Measurements from ENCODE around the gene ZNHIT6.

The ZNHIT6 gene

GRCh38 chr1:85659174-85659573 is 49.1 kb downstream of the ZNHIT6 start:
- Histone ChIP-seq H2AFZ (ENCODE audit: low read length) (no peak overlapping the region), H3K9me3 (ENCODE audit: low read length) (no peaks in the 10 kb centered on the region)

GRCh38 chr1:85656948-85657347 is 51.3 kb downstream of the ZNHIT6 start:
- Histone ChIP-seq H3K27ac (ENCODE audit: low read depth, low read length, poor library complexity, severe bottlenecking) (no peak overlapping the region), H3K27me3 (ENCODE audit: insufficient read depth, low read length) (no peaks in the 10 kb centered on the region), H3K4me2 (ENCODE audit: low read length) (no peak overlapping the region), H3K4me3 (ENCODE audit: low read depth, low read length, poor library complexity, severe bottlenecking) (no peak overlapping the region), H3K36me3 (ENCODE audit: insufficient read depth, low read length) (peaks cover 37% of the 10 kb centered on the region), H2AFZ (ENCODE audit: low read length) (no peak overlapping the region), H3K9me3 (ENCODE audit: low read length) (no peaks in the 10 kb centered on the region), H3F3A (ENCODE audit: insufficient read depth, low read length) (no peaks in the 10 kb centered on the region), H3K9me2 (ENCODE audit: low read depth, low read length) (no peaks in the 10 kb centered on the region), H3K4me1 (ENCODE audit: insufficient read depth, low read length, severe bottlenecking) (no peaks in the 10 kb centered on the region), H3K9ac (ENCODE audit: low read length) (no peak overlapping the region), H4K20me1 (ENCODE audit: insufficient read depth, low read length) (no peaks in the 10 kb centered on the region), H3K79me2 (ENCODE audit: insufficient read depth, low read length) (no peaks in the 10 kb centered on the region)
- no peak for TF ChIP-seq EZH2 (IDR thresholded peaks at IDR 0.05; ENCODE audit: borderline replicate concordance, low read length)
- no peak for TF ChIP-seq CTCF (IDR thresholded peaks at IDR 0.05; ENCODE audit: low read length)

More at GRCh38 chr1:85659174-85659573, 49.1 kb downstream of the ZNHIT6 start:
- TF ChIP-seq EZH2 (IDR thresholded peaks at IDR 0.05; ENCODE audit: borderline replicate concordance, low read length), result no peak
- TF ChIP-seq CTCF (IDR thresholded peaks at IDR 0.05; ENCODE audit: low read length), result no peak
- no peak overlapping the region for H3K4me3 ChIP-seq (ENCODE audit: low read depth, low read length, poor library complexity, severe bottlenecking)
- H3K9ac ChIP-seq (ENCODE audit: low read length), result no peak overlapping the region
- H3K36me3 ChIP-seq (ENCODE audit: insufficient read depth, low read length), result peaks cover 22% of the 10 kb centered on the region; the same call in 1 of the 2 replicates
- no peaks in the 10 kb centered on the region for H4K20me1 ChIP-seq (ENCODE audit: insufficient read depth, low read length)
- no peak overlapping the region for H3K4me2 ChIP-seq (ENCODE audit: low read length)
- H3K4me1 ChIP-seq (ENCODE audit: insufficient read depth, low read length, severe bottlenecking), result no peaks in the 10 kb centered on the region
- H3K9me2 ChIP-seq (ENCODE audit: low read depth, low read length), result no peaks in the 10 kb centered on the region
- no peaks in the 10 kb centered on the region for H3K79me2 ChIP-seq (ENCODE audit: insufficient read depth, low read length)
- no peaks in the 10 kb centered on the region for H3K27me3 ChIP-seq (ENCODE audit: insufficient read depth, low read length)
- no peaks in the 10 kb centered on the region for H3F3A ChIP-seq (ENCODE audit: insufficient read depth, low read length)
- no peak overlapping the region for H3K27ac ChIP-seq (ENCODE audit: low read depth, low read length, poor library complexity, severe bottlenecking)

- no peaks in the 10 kb centered on the region for H3K9me3 ChIP-seq (ENCODE audit: low read length)
- no peak overlapping the region for H3K9ac ChIP-seq (ENCODE audit: low read length)
- H3K9me2 ChIP-seq (ENCODE audit: low read depth, low read length), result no peaks in the 10 kb centered on the region
- H3K36me3 ChIP-seq (ENCODE audit: insufficient read depth, low read length), result peaks cover 40% of the 10 kb centered on the region
- H4K20me1 ChIP-seq (ENCODE audit: insufficient read depth, low read length), result no peaks in the 10 kb centered on the region
- H3K4me1 ChIP-seq (ENCODE audit: insufficient read depth, low read length, severe bottlenecking), result no peaks in the 10 kb centered on the region
- H3K79me2 ChIP-seq (ENCODE audit: insufficient read depth, low read length), result no peaks in the 10 kb centered on the region
- no peak for TF ChIP-seq CTCF (IDR thresholded peaks at IDR 0.05; ENCODE audit: low read length)
- no peak for TF ChIP-seq EZH2 (IDR thresholded peaks at IDR 0.05; ENCODE audit: borderline replicate concordance, low read length)
- no peaks in the 10 kb centered on the region for H3K27me3 ChIP-seq (ENCODE audit: insufficient read depth, low read length)
- no peak overlapping the region for H3K4me3 ChIP-seq (ENCODE audit: low read depth, low read length, poor library complexity, severe bottlenecking)
- no peaks in the 10 kb centered on the region for H3F3A ChIP-seq (ENCODE audit: insufficient read depth, low read length)
- H2AFZ ChIP-seq (ENCODE audit: low read length), result no peak overlapping the region
- no peak overlapping the region for H3K27ac ChIP-seq (ENCODE audit: low read depth, low read length, poor library complexity, severe bottlenecking)
- H3K4me2 ChIP-seq (ENCODE audit: low read length), result no peak overlapping the region
Observed at GRCh38 chr1:85656256-85656655, 52.0 kb downstream of the ZNHIT6 start.

Data from OCI-LY1 (cell line).